ENCODE measurements around the gene TRAFD1.

DNA sequence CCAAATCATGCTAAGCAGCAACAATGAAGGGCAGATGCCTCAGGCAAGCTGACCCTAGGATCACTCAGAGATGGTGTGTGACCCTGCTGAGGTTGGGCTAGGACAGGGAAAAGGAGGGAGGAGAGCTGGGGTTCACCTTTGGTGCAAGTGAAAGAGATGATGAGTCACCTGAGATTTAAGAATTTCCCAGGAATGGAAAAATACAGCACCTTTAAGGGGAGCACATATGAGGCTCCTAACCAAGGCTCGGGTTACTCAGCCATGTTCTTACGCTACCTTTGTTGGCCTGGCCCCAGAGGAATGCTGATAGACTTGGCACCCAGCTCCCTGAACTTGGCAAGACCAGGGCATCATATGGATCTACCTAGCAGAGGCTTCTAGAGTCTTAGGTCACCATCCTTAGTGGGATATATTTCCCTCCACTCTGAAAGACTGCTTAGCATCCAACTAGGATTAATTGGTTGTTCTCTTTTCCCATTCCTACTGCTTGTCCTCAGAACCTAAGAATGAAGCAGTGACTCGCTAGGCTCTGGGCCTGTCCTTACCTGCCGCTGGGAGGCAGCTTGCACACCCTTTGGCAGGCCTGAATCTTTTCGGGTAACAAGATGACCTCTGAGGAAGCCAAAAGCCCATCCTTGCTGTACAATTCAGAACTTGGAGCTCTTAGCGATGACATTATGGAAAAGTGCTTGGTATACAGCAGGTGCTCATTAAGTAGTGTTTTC is 12.8 kb upstream of the TRAFD1 start:
- TF ChIP-seq, protein P1, sequence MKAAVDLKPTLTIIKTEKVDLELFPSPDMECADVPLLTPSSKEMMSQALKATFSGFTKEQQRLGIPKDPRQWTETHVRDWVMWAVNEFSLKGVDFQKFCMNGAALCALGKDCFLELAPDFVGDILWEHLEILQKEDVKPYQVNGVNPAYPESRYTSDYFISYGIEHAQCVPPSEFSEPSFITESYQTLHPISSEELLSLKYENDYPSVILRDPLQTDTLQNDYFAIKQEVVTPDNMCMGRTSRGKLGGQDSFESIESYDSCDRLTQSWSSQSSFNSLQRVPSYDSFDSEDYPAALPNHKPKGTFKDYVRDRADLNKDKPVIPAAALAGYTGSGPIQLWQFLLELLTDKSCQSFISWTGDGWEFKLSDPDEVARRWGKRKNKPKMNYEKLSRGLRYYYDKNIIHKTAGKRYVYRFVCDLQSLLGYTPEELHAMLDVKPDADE (IDR thresholded peaks at IDR 0.05): no peak
- TF ChIP-seq, protein P2, sequence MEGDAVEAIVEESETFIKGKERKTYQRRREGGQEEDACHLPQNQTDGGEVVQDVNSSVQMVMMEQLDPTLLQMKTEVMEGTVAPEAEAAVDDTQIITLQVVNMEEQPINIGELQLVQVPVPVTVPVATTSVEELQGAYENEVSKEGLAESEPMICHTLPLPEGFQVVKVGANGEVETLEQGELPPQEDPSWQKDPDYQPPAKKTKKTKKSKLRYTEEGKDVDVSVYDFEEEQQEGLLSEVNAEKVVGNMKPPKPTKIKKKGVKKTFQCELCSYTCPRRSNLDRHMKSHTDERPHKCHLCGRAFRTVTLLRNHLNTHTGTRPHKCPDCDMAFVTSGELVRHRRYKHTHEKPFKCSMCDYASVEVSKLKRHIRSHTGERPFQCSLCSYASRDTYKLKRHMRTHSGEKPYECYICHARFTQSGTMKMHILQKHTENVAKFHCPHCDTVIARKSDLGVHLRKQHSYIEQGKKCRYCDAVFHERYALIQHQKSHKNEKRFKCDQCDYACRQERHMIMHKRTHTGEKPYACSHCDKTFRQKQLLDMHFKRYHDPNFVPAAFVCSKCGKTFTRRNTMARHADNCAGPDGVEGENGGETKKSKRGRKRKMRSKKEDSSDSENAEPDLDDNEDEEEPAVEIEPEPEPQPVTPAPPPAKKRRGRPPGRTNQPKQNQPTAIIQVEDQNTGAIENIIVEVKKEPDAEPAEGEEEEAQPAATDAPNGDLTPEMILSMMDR (conservative IDR thresholded peaks at IDR 0.05; ENCODE audit: low read depth in 2 of 2): 0 out of 4 replicates have a peak, but pooled peaks of 1 of the 2 experiments have one; percentile 18
- TF ChIP-seq POLR2AphosphoS5 (IDR thresholded peaks at IDR 0.05; ENCODE audit: low read depth): no peak
- TF ChIP-seq EZH2phosphoT487 (IDR thresholded peaks at IDR 0.05; ENCODE audit: unreplicated experiment): no peak
- TF ChIP-seq, protein P3, sequence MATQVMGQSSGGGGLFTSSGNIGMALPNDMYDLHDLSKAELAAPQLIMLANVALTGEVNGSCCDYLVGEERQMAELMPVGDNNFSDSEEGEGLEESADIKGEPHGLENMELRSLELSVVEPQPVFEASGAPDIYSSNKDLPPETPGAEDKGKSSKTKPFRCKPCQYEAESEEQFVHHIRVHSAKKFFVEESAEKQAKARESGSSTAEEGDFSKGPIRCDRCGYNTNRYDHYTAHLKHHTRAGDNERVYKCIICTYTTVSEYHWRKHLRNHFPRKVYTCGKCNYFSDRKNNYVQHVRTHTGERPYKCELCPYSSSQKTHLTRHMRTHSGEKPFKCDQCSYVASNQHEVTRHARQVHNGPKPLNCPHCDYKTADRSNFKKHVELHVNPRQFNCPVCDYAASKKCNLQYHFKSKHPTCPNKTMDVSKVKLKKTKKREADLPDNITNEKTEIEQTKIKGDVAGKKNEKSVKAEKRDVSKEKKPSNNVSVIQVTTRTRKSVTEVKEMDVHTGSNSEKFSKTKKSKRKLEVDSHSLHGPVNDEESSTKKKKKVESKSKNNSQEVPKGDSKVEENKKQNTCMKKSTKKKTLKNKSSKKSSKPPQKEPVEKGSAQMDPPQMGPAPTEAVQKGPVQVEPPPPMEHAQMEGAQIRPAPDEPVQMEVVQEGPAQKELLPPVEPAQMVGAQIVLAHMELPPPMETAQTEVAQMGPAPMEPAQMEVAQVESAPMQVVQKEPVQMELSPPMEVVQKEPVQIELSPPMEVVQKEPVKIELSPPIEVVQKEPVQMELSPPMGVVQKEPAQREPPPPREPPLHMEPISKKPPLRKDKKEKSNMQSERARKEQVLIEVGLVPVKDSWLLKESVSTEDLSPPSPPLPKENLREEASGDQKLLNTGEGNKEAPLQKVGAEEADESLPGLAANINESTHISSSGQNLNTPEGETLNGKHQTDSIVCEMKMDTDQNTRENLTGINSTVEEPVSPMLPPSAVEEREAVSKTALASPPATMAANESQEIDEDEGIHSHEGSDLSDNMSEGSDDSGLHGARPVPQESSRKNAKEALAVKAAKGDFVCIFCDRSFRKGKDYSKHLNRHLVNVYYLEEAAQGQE (IDR thresholded peaks at IDR 0.05; ENCODE audit: unreplicated experiment): no peak
- no peak for TF ChIP-seq JUNB (IDR thresholded peaks at IDR 0.05; ENCODE audit: unreplicated experiment)
- TF ChIP-seq EZH2 (IDR thresholded peaks at IDR 0.05; ENCODE audit: low read depth, unreplicated experiment): no peak
